NCI-H1048 (cell line): ENCODE results near the gene PLEK2.
"Not testable (repeated sequence)": the region's sequence is repeated elsewhere in the genome, so short reads cannot be mapped to it uniquely, and the experiment has no call there.

Source experiments
- DNase-seq: peaks from one replicate; lab custom pipeline; 2025; lab: John Stamatoyannopoulos, UW

Gene PLEK2, protein sequence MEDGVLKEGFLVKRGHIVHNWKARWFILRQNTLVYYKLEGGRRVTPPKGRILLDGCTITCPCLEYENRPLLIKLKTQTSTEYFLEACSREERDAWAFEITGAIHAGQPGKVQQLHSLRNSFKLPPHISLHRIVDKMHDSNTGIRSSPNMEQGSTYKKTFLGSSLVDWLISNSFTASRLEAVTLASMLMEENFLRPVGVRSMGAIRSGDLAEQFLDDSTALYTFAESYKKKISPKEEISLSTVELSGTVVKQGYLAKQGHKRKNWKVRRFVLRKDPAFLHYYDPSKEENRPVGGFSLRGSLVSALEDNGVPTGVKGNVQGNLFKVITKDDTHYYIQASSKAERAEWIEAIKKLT

DNA sequence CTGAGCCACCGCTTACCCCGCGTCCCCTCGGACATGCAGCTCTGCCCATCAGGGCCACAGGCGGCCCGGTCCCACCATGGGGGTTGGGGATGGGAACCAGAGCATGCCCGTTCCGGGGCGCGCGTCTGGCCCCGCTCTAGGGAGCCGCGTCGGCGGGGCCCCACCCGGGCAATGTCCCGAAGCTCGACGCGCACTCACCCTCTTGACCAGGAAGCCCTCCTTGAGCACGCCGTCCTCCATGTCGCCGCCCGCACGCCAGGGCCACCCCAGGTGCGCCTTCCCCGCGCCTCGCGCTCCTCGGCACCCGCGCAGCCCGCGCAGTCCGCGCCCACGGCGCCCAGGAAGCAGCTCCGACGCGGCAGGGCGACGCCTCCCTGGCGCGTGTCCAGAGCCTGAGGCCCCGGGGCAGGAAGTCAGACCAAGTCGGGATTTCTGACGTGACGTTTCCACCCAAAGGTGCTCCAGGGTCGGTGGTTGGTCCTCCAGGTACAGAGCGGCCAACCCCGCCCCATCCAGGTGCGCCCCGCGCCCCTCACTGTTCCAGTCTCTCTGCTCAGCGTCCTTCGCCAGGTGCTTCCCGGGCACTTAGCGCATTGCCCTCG lies at the start of gene PLEK2:
Gene PLEK2 (minus strand): TSS at position 346 of the 602 bp plus-strand sequence. CDS start 106 bp downstream, at position 240.
- DNase-seq, result peak; percentile 43

DNA sequence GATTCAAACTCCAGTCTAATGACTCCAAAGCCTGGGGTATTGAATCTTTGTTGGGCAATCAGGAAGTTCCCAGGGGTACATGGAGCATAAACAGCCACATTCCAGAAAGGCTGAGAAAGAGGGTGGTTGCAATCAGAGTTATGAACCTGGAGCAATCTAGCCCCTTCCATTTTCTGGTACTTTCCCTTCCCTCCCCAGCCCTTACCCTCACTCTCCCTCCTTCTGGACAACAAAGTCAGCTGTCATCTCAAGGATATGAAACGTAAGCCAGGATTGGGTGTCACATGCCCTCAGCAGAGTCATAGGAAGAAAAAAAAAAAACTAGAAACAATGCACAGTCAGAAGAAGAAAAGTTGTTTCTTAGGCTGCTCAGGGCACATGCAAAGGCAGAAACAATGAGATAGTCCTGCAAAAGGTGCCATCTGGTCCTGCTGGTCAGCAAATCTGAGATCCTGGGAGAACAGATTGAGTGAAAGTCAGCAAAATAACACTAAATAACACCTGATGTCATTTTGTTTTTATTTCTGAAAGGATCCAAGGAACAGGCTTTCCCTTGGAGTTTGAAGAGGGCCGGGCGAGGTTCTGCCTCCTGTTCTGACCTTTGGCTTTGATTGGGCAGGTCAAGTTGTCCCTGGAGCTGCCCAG lies 49.5 kb upstream of the PLEK2 start:
- DNase-seq, result no peak

DNA sequence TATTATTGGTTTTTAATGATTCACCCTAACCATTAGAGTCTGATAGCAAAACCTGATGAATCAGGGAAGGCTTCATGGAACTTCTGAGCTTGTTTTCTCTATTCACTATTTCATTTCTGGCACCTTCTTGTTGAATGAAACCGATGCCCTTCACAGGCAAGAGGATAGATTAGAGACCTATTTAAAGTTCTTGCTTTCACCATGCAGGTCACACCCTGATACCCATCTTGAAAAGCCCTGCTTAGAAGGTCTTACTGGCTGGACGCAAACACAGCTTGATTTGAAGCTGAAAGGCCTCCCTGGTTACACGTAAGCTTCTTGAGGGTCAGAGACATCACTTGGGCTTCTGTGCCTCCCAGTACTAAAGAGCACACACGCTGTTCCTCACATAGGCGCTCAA lies 47.4 kb upstream of the PLEK2 start:
- DNase-seq, result no peak

DNA sequence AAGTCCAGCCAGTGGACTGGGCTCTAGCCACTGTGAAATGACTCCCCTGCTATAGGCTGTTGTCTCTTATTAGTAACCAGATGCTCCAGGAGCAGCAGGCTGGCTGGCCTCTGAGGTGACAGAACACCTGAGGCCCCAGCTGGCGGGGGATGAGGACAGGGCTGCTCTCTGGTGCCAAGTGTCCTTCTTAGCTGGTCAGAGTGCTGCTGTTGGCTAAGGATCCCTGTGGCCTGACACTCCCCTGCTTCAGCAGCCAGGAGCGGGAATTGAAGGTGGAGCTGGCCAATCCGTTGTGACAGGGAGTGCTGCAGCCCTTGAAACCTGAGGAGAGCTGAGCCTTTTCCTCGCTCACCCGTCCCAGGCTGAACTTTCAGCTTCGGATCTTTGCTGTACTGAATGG lies 45.8 kb upstream of the PLEK2 start:
- DNase-seq, result no peak

DNA sequence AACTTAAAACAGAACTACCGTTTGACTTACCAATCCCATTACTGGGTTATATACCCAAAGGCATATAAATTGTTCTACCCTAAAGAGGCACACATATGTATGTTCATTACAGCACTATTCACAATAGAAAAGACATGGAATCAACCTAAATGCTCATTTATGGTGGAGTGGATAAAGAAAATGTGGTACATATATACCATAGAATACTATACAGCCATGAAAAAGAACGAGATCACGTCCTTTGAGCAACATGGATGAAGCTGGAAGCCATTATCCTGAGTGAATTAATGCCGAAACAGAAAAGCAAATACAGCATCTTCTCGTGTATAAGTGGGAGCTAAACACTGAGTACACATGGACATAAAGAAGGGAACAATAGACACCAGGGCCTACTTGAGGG lies 44.8 kb upstream of the PLEK2 start:
- DNase-seq, result no peak

DNA sequence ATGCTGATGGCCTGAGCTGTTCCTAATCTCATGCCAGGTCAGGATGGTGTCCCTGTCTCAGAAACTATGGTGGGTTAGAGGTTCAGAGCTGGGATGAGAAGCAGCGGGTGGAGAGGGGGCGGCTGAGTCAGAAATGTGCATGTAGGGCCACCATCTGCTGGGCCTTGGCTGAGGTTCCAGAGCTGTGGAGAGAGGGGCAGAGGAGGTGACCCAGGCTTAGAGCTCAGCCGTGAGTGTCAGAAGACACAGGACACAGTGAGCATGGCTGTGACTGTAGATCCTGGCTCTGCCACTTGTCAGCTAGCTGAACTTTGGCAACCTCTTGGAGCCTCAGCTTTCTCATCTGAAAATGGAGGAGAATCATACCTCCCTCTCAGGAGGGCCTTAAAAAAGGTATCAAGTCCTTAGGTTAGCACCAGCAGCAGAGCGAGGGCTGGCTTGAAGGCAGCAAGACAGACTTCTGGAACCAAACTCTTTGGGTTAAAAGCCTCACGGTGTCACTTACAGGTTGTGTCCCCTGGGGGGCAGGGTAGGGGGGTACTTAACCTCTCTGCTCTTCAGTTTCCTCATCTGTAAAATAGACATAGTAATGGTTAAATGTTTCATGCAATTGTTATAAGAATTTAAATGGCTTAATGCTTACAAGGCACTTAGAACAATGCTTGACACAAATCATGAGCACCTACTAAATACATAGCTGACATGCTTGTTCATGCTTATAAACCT lies 41.8 kb upstream of the PLEK2 start:
- DNase-seq, result no peak

DNA sequence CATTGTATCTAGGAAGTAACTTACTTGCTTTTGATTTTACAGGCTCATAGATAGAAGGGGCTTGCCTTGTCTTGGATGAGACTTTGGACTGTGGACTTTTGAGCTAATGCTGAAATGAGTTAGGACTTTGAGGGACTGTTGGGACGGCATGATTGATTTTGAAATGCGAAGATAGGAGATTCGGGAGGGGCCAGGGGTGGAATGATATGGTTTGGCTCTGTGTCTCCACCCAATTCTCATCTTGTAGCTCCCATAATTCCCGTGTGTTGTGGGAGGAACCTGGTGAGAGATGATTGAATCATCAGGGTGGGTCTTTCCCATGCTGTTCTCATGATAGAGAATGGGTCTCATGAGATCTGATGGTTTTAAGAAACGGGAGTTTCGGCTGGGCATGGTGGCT lies 39.7 kb upstream of the PLEK2 start:
- not testable (repeated sequence) for DNase-seq

DNA sequence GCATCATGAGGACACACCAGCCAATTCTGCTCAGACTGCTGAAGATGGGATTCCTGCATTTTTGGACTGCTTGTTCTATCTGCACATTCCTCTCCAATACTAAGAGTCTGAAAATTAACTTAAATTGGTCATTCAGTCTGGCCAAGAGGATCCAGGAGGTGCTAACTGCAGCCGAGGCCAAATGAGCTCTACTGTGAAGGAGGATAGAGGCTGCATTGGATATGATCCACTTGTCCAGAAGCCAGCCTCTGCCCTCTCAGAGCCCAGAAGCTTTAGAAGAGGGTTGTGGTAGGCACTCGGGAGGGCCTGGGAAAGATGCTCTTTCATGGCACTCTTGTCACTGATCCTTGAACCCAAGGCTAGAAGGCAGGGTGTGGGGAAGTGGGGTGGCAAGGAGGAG lies 37.1 kb upstream of the PLEK2 start:
- DNase-seq, result no peak

DNA sequence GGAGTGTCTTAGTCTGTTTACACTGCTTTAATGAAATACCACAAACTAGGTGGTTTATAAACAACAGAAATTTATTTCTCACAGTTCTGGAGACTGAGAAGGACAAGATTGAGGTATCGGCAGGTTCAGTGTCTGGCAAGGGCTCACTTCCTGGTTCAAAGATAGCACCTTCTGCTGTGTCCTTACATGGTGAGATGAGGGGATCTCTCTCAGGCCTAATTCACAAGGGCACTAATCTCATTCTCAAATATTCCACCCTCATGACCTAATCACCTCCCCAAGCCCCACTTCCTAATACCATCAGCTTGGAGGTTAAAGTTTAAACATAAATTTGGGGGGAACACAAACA lies 35.0 kb upstream of the PLEK2 start:
- DNase-seq, result no peak

DNA sequence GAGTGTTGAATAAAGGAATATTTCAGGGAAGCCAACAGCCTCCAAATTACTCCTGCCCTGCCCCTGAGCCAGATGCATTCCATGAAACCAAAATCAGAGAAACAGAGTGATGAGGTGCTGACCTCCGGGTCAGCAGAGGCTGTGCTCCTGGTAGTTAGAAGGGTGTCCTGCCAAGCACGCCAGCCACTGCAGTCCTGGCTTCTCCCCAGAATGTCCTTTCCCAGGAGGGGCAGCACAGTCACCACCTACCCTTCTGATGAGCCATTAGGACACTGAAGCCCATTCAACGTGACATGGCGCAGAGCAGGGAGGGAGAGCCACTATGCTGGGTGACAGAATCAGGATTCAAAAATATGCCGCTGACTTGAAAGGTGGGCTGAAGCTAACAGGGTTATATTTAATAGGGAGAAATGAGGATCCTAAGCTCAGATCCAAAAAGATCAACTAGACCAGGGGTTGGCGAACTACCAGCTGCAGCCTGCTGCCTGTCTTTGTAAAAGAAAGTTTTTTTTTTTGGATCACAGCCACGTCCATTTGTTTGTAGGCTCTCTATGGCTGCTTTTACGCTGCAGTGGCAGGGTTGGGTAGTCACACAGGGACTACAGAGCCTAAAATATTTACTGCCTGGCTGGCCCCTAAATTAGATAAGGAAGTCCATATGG lies 34.5 kb upstream of the PLEK2 start:
- no peak for DNase-seq

DNA sequence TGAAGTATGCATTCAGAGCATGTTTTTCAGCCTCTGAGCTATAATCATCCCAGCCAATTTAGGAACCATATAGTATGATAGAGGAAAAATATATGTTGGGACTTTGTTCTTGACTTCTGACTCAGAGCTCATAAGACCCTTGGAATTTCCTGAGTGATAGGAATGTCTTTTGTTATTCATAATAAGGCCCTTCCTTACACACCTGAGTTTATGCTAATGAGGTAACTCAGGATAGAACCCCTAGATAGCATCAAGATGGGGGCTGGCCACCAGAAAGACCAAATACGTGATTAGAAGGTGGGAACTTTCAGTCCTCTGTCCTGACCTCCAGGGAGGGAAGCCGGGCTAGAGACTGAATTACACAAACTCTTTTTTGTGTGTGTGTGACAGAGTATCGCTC lies 32.4 kb upstream of the PLEK2 start:
- no peak for DNase-seq

DNA sequence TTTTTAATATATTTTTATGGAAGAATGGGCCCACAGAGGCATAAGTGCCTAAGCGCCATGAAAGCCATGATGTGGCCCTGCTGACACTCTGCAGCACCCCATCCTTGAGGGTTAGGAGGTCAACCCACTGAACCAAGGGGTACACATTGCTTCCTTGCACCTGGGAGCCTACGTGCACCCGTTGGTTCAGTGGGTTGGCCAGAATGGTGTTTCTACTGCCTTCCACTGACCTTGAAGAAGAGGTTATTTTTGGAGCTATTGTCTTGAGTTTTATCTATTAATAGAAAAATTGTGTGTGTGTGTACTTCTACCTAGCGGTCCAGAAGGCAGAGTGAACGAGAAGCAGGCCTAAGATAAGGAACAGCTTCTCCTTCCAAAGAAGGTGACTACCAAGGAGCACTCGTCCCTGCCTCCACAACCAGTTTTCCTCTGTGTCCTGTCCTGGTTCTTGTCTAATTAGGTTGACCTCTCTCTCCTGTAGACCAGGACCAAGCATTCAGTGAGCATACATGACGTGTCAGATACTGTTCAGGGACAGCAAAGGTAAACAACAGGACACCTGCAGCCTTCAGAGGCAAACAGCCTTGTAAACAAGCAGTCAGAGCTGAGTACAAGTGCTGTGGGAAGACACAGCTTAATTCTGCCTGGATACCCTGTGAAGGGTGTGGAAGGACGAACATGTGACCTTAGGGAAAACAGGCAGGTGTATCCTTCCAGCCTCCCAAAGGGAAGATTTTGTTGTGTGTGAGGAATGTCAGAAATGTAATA lies 30.4 kb upstream of the PLEK2 start:
- no peak for DNase-seq

DNA sequence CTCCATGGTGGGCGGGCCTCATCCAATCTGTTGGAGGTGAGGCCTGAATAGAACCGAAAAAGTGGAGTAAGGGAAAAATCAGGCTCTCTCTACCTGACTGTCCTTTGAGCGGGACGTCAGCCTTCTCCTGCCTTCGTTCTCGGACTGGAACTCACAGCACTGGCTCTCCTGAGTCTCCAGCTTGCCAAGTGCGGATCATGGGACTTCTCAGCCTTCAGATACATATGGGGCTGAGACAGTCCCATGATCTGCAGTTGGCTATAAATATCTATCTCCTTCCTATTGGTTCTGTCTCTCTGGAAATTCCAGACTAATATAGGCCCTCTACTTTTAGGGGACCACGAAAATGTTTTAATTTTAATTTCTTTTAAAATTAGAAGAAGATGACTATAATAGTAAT lies 29.7 kb upstream of the PLEK2 start:
- DNase-seq, result no peak

DNA sequence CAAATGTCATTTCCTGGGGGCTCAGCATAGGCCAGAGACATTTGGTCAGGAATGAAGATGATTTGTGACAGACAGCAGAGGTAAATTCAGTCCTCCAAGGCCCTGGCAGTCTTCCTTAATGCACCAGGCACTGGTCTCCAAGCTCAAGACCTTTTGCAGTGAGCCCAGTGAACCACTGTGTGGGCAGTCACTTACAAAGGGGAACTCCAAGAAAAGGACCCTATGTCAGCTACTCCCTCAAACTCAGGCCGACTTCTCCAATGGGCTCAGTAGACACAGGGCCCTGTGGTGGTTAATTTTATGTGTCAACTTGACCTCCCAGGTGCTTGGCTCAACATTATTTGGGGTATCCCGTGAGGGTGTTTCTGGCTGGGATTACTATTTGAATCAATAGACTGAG lies 29.3 kb upstream of the PLEK2 start:
- no peak for DNase-seq

DNA sequence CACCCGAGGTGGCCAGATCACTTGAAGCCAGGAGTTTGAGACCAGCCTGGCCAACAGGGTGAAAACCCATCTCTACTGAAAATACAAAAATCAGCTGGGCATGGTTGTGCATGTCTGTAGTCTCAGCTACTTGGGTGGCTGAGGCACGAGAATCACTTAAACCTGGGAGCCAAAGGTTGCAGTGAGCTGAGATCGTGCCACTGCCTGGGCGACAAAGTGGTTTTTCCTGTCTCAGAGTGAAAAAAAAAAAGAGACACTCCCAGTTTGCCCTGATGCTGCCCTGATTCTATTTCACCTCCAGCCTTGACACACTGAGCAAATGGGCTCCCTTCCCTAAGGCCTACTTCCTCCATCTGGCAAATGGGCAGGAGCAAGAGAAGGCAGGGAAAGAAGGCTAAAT lies 28.5 kb upstream of the PLEK2 start:
- DNase-seq, result no peak

DNA sequence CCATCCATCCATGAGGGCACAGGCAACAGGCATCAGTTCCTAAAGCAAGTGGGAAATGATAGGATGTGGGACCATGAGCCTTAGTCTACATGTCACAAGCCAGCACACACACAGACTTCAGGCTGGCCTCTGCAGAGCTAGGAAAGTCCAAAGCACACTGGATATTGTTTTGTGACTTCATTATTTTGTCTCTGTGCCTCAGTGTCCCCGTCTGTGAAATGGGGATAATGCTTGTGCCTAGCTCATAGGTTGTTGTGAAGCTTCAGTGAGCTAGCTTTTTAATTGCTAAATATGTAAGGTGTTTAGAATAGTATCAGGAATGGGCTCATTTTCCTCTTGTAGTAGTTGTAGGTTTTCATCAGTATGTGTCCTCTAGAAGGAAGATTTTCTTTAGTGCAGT lies 27.0 kb upstream of the PLEK2 start:
- DNase-seq, result no peak

DNA sequence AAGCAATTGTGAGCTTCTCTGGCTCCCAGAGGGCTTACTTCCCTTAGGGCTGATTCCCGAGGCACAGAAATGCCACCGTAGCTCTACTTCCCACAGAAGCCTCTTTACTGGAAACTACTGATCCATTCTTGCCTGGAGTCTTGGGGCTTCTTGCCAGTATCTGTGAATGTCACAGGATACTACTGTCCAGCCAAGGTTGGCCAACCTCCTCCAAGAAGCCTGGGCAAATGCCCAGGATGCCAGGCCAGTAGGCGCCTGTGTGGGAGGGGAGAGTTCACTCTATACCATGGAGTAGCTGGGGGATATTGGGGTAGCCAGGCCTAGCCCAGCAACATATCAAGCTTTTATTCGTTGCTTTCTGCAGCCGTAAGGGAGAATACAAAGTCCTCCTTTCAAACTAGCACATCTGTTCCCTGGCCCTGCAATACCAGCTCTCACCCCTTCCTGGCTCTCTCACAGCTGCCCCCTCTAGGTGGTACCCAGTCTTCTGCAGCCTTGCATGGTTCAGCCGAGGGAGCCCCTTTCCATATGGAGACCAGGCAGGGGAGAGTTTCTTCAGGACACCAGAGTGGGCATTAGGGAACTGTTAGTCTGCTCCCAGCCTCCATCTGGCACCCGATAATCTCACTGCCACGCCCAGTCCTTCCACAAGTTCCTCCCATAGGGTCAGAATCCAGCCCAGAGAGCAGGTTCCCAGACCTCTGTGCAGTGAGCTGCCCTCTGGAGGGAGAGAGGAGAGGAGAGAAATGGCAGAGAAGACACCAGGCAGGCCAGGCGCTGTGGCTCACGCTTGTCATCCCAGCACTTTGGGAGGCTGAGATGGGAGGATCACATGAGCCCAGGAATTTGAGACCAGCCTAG lies 24.3 kb upstream of the PLEK2 start:
- DNase-seq, result no peak

DNA sequence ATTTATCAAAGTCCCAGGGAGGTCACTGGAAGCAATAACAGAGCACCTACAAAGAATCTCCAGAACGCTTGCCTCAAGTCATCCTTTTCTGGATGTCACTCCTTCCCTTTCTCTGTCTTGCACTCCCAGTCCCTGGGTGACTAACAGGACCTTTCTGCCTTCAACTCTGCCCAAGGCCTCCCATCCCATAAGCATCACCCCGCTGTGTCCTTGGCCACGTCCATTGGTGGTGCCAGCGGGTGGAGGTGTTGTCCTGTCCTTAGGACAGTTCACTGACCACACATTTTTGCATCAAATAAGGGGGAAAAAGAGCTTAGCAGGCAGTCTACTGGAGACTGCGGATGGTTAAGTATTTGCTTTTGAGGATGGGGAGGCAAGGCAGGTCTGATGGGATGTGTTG lies 23.6 kb upstream of the PLEK2 start:
- DNase-seq, result no peak

DNA sequence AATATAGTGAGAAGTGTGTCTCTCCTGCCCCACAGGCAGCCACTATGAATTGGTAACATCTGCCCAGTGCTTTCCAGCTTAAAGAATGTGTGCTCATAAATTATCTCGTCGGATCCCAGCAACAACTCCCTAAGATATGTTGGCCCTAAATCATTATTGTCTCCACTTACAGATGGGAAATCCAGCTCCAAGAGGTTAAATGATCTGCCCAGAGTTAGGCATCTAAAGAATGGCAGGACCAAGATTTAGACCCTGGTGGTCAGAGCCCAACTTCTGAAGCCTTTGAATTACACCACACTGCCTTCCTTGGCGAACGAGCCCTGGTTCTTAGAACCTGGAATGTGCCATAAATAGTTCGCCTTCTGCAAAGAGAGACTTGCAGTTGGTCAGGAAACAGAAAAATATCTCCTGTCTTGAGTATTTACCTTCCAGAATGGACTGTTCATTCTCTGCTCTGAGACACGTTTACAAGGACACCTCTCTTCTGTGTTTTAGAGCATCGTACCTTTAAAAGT lies 20.1 kb upstream of the PLEK2 start:
- no peak for DNase-seq

DNA sequence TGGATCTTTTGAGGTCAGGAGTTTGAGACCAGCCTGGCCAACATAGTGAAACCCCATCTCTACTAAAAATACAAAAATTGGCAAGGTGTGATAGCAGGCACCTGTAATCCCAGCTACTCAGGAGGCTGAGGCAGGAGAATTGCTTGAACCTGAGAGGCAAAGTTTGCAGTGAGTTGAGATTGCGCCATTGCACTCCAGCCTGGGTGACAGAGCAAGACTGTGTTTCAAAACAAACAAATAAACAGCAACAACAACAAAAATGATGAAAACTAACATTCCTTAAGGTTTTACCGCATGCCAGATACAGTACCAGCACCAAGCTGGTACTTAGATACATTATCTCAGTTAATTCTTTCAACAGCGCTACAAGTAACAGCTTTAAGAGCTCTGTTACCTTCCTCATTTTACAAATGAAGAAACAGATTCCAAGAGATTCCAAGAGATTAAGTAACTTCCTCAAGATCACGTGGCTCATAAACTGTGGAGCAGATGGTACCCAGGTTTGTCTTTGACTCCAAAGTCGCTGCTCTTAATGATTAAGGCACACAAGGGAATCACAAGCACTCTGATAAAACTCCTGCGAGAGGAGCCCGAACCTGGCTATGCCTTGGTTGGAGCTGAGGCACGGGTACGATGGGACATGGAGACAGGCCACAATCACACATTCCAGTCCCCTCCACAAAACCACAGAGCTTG lies 17.7 kb upstream of the PLEK2 start:
- no peak for DNase-seq
